ENCODE data around the gene NFATC2. TPM values are rescaled to one million over a fixed set of nuclear protein-coding genes. Genes with fewer than 3 reads are reported as not detected.

The NFATC2 gene
- total RNA-seq, 1 donor from 2014 or later, result 2.0 TPM

- Mint-ChIP-seq H3K9me3 (ENCODE audit: low read depth) (no peaks in the 10 kb centered on the region), H3K27ac (ENCODE audit: unreplicated experiment) (no peak overlapping the region), H3K4me3 (ENCODE audit: unreplicated experiment) (no peak overlapping the region), H3K36me3 (ENCODE audit: low read depth) (no peaks in the 10 kb centered on the region), H3K4me1 (ENCODE audit: low read depth) (peaks cover 48% of the 10 kb centered on the region), H3K27me3 (ENCODE audit: low read depth) (no peaks in the 10 kb centered on the region)
- no peak for TF ChIP-seq CTCF (IDR thresholded peaks at IDR 0.05)
- no peak for DNase-seq (ENCODE audit: low spot score)
Measured at GRCh38 chr20:51445591-51445990, 96.9 kb downstream of the NFATC2 start.

- no peak overlapping the region for H3K4me3 Mint-ChIP-seq (ENCODE audit: unreplicated experiment)
- TF ChIP-seq CTCF (IDR thresholded peaks at IDR 0.05), result no peak
- H3K9me3 Mint-ChIP-seq (ENCODE audit: low read depth), result no peaks in the 10 kb centered on the region
- H3K4me1 Mint-ChIP-seq (ENCODE audit: low read depth), result peaks cover 48% of the 10 kb centered on the region
- H3K36me3 Mint-ChIP-seq (ENCODE audit: low read depth), result no peaks in the 10 kb centered on the region
- no peaks in the 10 kb centered on the region for H3K27me3 Mint-ChIP-seq (ENCODE audit: low read depth)
- DNase-seq (ENCODE audit: low spot score), result no peak
- no peak overlapping the region for H3K27ac Mint-ChIP-seq (ENCODE audit: unreplicated experiment)
Measured at GRCh38 chr20:51444922-51445438, 97.5 kb downstream of the NFATC2 start.

GRCh38 chr20:51444467-51444866 lies 98.1 kb downstream of the NFATC2 start:
- Mint-ChIP-seq H3K27ac (ENCODE audit: unreplicated experiment) (no peak overlapping the region), H3K27me3 (ENCODE audit: low read depth) (no peaks in the 10 kb centered on the region), H3K36me3 (ENCODE audit: low read depth) (no peaks in the 10 kb centered on the region), H3K4me1 (ENCODE audit: low read depth) (peaks cover 48% of the 10 kb centered on the region), H3K4me3 (ENCODE audit: unreplicated experiment) (no peak overlapping the region), H3K9me3 (ENCODE audit: low read depth) (no peaks in the 10 kb centered on the region)
- TF ChIP-seq CTCF (IDR thresholded peaks at IDR 0.05), result no peak
- DNase-seq (ENCODE audit: low spot score), result no peak

- no peak overlapping the region for H3K27ac Mint-ChIP-seq (ENCODE audit: unreplicated experiment)
- H3K36me3 Mint-ChIP-seq (ENCODE audit: low read depth), result no peaks in the 10 kb centered on the region
- DNase-seq (ENCODE audit: low spot score), result no peak
- H3K9me3 Mint-ChIP-seq (ENCODE audit: low read depth), result no peaks in the 10 kb centered on the region
- H3K4me3 Mint-ChIP-seq (ENCODE audit: unreplicated experiment), result no peak overlapping the region
- H3K4me1 Mint-ChIP-seq (ENCODE audit: low read depth), result peaks cover 30% of the 10 kb centered on the region
- no peak for TF ChIP-seq CTCF (IDR thresholded peaks at IDR 0.05)
- H3K27me3 Mint-ChIP-seq (ENCODE audit: low read depth), result no peaks in the 10 kb centered on the region
Measured at GRCh38 chr20:51442602-51443001, 99.9 kb downstream of the NFATC2 start.

GRCh38 chr20:51440589-51440988 lies 101.9 kb downstream of the NFATC2 start:
- Mint-ChIP-seq H3K27ac (ENCODE audit: unreplicated experiment) (no peak overlapping the region), H3K4me3 (ENCODE audit: unreplicated experiment) (no peak overlapping the region), H3K9me3 (ENCODE audit: low read depth) (no peaks in the 10 kb centered on the region), H3K36me3 (ENCODE audit: low read depth) (no peaks in the 10 kb centered on the region), H3K27me3 (ENCODE audit: low read depth) (no peaks in the 10 kb centered on the region), H3K4me1 (ENCODE audit: low read depth) (peaks cover 14% of the 10 kb centered on the region)
- TF ChIP-seq CTCF (IDR thresholded peaks at IDR 0.05), result no peak
- no peak for DNase-seq (ENCODE audit: low spot score)

Measured in chondrocyte (in vitro differentiated cells).